ENCODE measurements around the gene KIN. TPM values are rescaled to one million over a fixed set of nuclear protein-coding genes. Genes with fewer than 3 reads are reported as not detected.
"Not testable (repeated sequence)": the region's sequence is repeated elsewhere in the genome, so short reads cannot be mapped to it uniquely, and the experiment has no call there.

KIN gene
- total and polyA plus RNA-seq, 12 donors, result 0.42 to 19.9 (median 11.6) TPM

DNA sequence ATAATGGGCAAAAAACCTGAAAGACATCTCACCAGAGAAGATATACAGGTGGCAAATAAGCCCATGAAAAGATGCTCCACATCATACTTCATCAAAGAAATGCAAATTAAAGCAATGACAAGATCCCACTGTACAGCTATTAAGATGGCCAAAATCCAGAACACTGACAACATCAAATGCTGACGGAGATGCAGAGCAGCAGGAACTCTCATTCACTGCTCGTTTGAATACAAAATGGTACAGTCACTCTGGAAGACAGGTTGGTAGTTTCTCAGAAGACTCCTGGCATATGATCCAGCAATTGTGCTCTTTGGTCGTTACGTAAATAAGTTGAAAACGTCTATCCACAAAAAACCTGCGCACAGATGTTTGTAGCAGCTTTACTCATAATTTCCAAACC lies 35.5 kb downstream of the KIN start:
- no peaks in the 10 kb centered on the region for H3K27me3 ChIP-seq
- H3K27ac ChIP-seq, result no peak overlapping the region
- TF ChIP-seq POLR2A (IDR thresholded peaks at IDR 0.05), result no peak
- TF ChIP-seq, protein P1, sequence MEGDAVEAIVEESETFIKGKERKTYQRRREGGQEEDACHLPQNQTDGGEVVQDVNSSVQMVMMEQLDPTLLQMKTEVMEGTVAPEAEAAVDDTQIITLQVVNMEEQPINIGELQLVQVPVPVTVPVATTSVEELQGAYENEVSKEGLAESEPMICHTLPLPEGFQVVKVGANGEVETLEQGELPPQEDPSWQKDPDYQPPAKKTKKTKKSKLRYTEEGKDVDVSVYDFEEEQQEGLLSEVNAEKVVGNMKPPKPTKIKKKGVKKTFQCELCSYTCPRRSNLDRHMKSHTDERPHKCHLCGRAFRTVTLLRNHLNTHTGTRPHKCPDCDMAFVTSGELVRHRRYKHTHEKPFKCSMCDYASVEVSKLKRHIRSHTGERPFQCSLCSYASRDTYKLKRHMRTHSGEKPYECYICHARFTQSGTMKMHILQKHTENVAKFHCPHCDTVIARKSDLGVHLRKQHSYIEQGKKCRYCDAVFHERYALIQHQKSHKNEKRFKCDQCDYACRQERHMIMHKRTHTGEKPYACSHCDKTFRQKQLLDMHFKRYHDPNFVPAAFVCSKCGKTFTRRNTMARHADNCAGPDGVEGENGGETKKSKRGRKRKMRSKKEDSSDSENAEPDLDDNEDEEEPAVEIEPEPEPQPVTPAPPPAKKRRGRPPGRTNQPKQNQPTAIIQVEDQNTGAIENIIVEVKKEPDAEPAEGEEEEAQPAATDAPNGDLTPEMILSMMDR (IDR thresholded peaks at IDR 0.05), result no peak
- peaks cover 0 to 47% of the 10 kb centered on the region in 2 donors for H3K36me3 ChIP-seq (replicated peaks in 1 of 2)
- intact Hi-C loops (cut with DNase I), result loop anchor here in 1 of 2 donors (10.0 kb wide), 1 partner anchor 63 kb away; the partner anchor contains the start of gene TAF3
- DNase-seq, result no peak
- no peak overlapping the region for H3K4me3 ChIP-seq
- 86 to 95% (median 92%) methylated on average over 6 of the region's 6 CpGs for WGBS, 4 donors
- H3K4me1 ChIP-seq (replicated peaks in 1 of 2), result no peaks in the 10 kb centered on the region
- no peaks in the 10 kb centered on the region for H3K9me3 ChIP-seq (replicated peaks in 1 of 3)

DNA sequence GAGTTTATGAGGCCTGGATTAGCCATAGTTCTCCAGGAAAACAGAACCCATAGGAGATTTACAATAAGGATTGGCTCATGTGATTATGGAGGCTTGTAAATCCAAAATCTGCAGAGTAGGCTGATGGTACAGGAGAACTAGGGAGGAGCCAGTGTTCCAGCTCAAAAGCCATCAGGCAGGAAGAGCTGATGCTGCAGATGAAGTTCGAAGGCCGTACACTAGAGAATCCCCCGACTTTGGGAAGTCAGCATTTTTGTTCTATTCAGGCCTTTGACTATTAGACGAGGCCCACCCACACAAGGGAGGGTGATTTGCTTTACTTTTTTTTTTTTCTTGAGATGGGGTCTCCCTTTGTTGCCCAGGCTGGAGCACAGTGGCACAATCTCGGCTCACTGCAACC lies 37.6 kb downstream of the KIN start:
- intact Hi-C loops (cut with DNase I), result loop anchor here in 1 of 2 donors (10.0 kb wide), 1 partner anchor 65 kb away; the partner anchor contains the start of gene TAF3
- Histone ChIP-seq H3K4me1 (replicated peaks in 1 of 2) (no peaks in the 10 kb centered on the region), H3K27me3 (no peaks in the 10 kb centered on the region), H3K4me3 (no peak overlapping the region), H3K36me3 (replicated peaks in 1 of 2) (peaks cover 0 to 32% of the 10 kb centered on the region in 2 donors), H3K27ac (no peak overlapping the region), H3K9me3 (replicated peaks in 1 of 3) (no peaks in the 10 kb centered on the region)
- TF ChIP-seq, protein P1 (IDR thresholded peaks at IDR 0.05), result no peak
- no peak for TF ChIP-seq POLR2A (IDR thresholded peaks at IDR 0.05)
- no peak for DNase-seq
- 87 to 96% (median 93%) methylated on average over 5 of the region's 5 CpGs for WGBS, 4 donors

DNA sequence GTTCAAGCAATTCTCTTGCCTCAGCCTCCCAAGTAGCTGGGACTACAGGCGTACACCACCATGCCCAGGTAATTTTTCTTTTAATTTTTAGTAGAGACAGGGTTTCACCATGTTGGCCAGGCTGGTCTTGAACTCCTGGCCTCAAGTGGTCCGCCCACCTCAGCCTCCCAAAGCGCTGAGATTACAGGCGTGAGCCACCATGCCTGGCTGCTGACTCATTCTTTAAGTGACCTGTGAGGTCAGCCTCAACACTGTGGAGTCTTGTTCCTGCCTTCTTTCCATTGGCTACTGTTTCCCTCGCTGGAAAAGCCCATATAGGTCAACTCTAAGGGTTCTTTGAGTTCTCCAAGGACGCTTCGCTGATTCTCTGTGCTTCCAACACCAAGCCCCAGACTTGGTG lies 39.2 kb downstream of the KIN start:
- H3K4me1 ChIP-seq (replicated peaks in 1 of 2); H3K27ac ChIP-seq; DNase-seq; H3K9me3 ChIP-seq (replicated peaks in 1 of 3); intact Hi-C loops (cut with DNase I); H3K4me3 ChIP-seq; H3K27me3 ChIP-seq: not testable (repeated sequence)
- WGBS, 4 donors, result 89 to 93% (median 90%) methylated on average over 7 of the region's 7 CpGs
- peaks cover 0 to 17% of the 10 kb centered on the region in 2 donors for H3K36me3 ChIP-seq (replicated peaks in 1 of 2)

DNA sequence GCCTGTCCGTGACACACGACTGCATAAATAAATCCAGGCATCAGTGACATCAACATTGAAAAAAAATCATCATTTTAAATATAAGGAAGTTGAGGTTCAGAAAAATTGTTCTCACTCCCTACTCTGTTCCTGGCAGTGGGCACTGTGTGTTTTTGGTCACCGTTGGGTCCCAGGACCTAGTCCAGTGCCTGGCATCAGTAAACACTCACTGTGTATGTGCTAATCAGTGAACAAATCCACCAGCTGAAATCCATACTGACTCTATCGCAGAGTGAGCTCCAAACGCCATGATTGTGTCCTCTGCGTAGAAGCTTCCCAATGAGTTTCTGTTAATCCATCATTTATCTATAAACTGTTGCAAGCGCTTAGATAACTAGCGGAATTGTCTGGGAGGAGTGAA lies 43.5 kb downstream of the KIN start:
- no peak for DNase-seq
- WGBS, 4 donors, result 89 to 94% (median 92%) methylated on average over 8 of the region's 8 CpGs
- peaks cover 0 to 8% of the 10 kb centered on the region in 2 donors for H3K4me1 ChIP-seq (replicated peaks in 1 of 2)
- H3K9me3 ChIP-seq (replicated peaks in 1 of 3), result no peaks in the 10 kb centered on the region
- no peak overlapping the region for H3K4me3 ChIP-seq
- H3K27ac ChIP-seq, result no peak overlapping the region
- H3K36me3 ChIP-seq (replicated peaks in 1 of 2), result no peaks in the 10 kb centered on the region
- no peaks in the 10 kb centered on the region for H3K27me3 ChIP-seq
- no peak for TF ChIP-seq POLR2A (IDR thresholded peaks at IDR 0.05)
- TF ChIP-seq, protein P1 (IDR thresholded peaks at IDR 0.05), result no peak
- intact Hi-C loops (cut with DNase I), result no loop called here

Measured in adrenal gland (tissue), 12 donors.